GM18907 (cell line): ENCODE measurements around the gene GLTP.

ENCODE experiments used
- ATAC-seq: cut with Tn5 transposase; IDR thresholded peaks from one replicate; pipeline ENCODE4 v1.9.1; 2021; ENCODE audit warnings: mild to moderate bottlenecking, moderate library complexity; ENCODE audit not compliant: unreplicated experiment

Gene GLTP

GRCh38 chr12:109802828-109803227 lies 77.5 kb downstream of the GLTP start:
- no peak for ATAC-seq
